ENCODE measurements around the gene CDK13.
"Not testable (repeated sequence)": the region's sequence is repeated elsewhere in the genome, so short reads cannot be mapped to it uniquely, and the experiment has no call there.

The CDK13 gene

DNA sequence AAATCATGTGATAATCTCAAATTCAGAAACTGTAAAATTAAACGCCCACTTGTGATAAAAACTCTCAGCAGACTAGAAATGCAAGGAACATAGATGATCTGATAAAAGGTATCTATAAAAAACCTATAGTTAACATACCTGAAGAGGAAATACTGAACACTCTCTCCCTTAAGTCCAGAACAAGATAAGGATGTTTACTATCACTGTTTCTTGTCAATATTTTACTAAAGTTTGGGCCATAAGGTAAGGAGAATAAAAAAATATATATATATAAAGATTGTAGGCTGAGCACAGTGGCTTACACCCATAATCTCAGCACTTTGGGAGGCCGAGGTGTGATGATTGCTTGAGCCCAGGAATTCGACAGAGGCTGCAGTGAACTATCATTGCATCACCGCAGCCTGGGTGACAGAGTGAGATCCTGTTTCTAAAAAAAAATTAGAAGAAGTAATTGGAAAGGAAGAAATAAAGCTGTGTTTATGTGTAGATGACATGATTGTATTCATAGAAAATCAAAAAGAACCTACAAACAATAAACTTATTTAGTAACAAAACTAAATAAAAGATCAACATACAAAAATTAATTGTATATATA lies 155.9 kb downstream of the CDK13 start:
- no peak for DNase-seq

DNA sequence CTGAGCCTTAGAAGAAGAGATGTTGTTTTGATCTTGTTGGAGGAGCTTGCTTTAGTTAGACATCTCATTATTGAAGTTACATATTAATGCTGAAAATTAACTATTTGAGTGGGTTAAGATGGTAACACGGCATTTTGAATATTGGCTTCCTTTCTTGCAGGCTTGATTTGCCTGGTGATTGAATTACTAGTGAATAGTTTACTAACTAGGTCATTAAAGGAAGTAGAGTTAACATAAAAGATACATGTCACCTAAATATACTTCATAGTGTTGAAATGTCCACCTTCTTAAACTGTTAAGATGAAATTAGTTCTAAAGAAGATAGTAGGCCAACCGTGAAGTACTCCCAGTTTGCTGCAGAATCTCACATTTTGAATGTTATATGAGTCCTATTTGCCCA lies 165.9 kb downstream of the CDK13 start:
- DNase-seq = no peak

DNA sequence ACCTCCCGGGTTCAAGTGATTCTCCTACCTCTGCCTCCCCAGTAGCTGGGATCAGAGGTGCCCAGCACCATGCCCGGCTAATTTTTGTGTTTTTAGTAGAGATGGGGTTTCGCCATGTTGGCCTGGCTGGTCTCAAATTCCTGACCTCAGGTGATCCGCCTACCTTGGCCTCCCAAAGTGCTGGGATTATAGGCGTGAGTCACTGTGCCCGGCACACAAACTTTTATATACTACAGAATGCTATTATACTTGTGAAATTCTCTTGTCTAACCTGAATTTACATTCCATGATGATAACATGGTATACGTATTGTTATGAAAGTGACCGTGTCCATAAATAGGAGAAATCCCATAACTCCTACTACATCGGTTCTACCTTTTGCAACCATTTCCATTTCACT lies 167.1 kb downstream of the CDK13 start:
- not testable (repeated sequence) for DNase-seq

DNA sequence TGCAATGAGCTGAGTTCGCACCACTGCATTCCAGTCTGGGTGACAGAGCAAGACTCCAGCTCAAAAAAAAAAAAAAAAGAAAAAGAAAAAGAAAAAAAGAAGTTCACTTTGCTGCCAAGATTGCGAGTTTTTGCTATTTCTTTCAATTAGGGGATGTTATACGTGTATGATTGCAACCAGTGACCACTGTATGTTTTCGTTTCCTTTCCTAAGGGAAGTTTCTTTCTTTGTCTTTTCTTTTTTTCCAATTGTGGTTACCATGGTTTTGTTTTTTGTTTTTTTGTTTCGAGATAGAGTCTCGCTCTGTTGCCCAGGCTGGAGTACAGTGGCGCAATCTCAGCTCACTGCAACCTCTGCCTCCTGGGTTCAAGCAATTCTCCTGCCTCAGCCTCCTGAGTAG lies 168.1 kb downstream of the CDK13 start:
- DNase-seq = not testable (repeated sequence)

DNA sequence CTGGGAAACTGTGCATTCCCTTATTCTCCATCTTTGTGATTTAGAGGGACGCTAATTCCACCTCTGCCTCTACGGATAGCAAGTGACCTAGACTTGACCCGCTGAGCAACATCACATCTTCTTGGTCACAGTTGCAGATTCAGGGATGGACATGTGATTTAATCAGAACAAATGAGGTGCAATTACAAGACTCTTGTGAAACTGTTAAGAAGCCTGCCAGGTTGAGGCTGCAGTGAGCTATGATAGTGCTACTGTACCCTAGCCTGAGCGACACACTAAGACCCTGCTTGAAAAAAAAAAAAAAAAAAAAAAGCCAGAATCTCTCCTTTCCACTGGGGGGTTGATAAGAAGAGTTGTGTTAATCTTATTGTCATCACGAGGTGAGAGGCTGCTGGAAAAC lies 170.0 kb downstream of the CDK13 start:
- no peak for DNase-seq

DNA sequence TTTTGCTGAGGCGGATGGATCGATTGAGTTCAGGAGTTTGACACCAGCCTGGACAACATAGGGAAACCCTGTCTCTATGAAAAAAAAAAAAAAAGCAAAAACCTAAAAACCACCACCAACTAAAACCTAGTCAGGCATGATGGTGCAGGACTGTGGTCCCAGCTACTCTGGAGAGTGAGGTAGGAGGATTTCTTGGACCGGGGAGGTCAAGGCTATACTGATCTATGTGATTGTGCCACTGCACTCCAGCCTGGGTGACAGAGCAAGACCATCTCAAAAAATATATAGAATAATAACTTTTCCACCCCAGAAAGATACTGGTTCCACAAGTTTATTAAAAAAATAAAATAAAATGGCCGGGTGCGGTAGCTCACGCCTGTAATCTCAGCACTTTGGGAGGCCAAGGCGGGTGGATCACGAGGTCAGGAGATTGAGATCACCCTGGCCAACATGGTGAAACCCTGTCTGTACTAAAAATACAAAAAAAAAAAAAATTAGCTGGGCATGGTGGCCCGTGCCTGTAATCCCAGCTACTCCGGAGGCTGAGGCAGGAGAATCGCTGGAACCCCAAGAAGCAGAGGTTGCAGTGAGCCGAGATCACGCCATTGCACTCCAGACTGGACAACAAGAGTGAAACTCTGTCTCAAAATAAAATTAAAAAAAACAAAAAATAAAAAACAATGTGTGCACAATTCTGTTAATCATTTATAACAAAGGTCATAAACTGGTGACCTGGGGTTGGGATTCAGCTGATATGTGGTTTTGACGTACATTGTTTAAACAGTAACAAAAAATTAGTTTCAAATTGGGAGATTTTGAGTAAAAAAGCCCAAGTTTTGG lies 172.3 kb downstream of the CDK13 start:
- DNase-seq = not testable (repeated sequence)

DNA sequence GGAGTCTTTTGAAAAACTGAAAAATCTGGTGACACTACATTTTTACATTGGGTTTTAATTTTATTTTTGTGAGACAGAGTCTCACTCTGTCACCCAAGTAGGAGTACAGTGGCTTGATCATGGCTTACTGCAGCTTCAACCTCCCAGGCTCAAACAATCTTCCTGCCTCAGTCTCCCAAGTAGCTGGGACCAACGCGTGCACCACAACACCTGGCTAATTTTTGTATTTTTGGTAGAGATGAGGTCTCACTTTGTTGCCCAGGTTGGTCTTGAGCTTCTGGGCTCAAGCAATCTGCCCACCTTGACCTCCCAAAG lies 172.8 kb downstream of the CDK13 start:
- no peak for DNase-seq

DNA sequence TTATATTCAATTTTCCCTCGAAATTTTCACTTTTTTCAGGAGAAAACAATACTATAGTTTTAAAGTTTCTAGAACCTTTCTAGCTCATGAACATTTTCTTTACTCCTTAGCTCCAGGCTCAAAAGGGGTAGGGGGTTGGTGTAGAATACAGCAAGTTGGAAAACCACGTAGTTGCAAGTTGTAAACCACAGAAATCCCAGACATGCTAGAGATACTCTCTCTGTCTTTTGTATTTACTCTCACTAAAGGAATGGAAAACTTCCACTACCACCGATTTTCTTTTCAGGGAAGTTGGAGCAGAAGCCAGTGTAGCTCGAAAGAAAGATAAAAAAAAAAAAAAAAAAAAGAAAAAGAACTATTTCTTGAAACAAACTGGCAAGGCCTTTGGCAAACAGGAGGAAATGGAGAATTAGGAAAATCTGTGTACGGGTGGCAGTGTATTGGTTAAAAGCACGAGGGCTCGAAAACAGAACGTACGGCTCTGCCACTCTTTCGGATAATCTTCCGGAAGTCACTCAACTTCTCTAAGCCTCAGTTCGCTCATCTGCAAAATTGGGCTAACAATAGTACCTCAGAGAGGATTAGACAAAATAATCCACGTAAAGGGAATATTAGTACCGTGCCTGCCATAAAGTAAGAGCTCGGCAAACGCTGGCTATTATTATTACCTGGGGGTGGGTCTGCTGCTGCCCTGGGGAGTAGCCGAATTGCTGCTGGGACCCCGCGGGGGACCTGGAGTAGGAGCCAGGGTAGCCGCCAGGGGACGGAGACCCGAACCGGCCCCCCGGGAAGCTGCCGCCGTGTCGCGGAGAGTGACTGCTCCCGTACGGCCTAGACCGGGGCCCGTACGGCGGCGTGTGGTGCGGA lies 183.7 kb downstream of the CDK13 start:
- DNase-seq = no peak

DNA sequence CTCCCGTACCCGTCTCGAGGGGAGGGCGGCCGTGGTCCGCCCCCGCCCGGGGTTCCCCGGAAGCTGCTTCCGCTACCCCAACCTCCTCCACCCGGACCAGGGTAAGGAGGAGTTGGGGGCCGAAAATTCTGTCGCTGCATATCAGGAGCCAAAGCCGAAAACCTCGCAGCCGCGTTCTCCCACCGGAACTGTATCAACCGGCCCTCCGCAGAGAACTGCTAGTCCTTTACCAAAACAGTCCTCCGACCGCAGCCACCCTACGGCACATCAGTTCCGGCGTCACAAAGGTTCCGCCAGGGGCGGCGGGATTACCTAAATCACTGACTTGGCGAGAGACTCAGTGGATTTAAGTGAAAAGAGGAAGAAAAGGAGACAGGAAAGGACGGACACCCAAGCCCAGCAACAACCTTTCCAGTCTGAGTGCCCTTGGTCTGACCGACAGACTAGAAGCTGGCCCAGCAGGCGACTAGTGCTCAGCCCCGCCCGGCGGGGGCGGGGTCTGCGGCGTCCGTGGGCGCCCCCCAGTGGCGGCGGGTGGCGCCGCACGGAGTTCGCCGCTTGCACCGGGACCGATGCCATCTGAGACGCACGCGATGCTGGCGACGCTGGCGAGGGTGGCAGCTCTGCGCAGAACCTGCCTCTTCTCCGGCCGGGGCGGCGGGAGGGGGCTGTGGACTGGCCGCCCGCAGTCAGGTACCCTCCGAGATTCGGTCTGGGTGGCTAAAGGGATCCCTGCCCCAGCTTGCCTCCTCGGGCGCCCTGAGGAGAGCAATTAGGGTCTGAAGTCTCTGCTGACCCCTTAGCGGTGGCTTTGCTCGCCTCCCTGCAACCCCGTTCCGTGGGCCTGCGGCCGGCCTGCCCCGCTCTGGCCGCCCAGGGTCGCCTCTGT lies 184.6 kb downstream of the CDK13 start, which contains the start of the genes MPLKIP and SUGCT:
Gene MPLKIP (minus strand): TSS at position 195 of the 889 bp plus-strand sequence. CDS start 55 bp downstream, at position 140.
Gene SUGCT (plus strand): TSS at position 578 of the 889 bp plus-strand sequence.
- peak; percentile 68 for DNase-seq

DNA sequence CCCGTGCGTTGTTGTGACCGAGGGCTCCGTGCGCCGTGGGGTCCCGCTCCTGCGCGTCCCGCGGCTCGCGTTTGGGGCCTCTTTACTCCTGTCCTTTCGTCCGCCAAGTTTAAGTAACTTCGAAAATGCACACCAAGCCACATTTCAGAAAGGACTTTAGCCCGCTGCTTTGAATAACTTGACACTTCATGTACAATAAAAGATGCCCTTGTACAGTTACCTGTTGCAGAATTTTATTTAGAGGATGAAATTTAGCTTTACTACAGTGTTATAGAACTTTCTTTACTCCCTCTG lies 185.2 kb downstream of the CDK13 start:
- DNase-seq = no peak

DNA sequence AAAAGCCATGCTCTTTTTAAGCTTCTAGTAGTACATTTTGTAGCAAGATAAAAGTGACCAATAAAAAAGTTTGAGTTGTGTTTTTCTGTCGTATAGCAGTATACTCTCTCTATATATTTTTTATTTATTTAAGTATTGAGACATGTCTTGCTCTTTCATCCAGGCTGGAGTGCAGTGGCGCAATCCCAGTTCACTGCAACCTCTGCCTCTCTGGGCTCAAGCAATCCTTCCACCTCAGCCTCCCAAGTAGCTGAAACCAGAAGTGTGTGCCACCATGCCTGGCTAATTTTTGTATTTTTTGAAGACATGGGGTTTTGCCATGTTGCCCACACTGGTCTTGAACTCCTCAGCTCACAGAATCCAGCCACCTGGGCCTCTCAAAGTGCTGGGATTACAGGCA lies 187.5 kb downstream of the CDK13 start:
- no peak for DNase-seq

DNA sequence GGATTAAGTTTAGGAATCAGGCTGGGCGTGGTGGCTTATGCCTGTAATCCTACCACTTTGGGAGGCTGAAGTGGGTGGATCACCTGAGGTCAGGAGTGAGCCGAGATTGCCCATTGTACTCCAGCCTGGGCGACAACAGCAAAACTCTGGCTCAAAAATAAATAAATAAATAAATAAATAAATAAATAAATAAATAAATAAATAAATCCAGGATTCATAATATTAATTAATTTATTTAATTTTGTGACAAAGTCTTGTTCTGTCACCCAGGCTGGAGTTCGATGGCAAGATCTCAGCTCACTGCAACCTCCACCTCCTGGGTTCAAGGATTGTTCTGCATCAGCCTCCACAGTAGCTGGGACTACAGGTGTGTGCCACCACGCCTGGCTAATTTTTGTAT lies 188.9 kb downstream of the CDK13 start:
- no peak for DNase-seq

DNA sequence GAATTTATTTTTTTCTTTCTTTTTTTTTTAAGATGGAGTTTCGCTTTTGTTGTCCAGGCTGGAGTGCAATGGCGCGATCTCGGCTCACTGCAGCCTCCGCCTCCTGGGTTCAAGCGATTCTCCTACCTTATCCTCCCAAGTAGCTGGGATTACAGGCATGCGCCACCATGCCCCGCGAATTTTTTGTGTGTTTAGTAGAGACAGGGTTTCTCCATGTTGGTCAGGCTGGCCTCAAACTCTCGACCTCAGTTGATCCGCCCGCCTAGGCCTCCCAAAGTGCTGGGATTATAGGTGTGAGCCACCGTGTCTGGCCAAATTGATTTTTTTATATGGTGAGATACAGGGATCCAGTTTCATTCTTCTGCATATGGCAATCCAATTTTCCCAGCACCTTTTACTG lies 189.8 kb downstream of the CDK13 start:
- DNase-seq = not testable (repeated sequence)

DNA sequence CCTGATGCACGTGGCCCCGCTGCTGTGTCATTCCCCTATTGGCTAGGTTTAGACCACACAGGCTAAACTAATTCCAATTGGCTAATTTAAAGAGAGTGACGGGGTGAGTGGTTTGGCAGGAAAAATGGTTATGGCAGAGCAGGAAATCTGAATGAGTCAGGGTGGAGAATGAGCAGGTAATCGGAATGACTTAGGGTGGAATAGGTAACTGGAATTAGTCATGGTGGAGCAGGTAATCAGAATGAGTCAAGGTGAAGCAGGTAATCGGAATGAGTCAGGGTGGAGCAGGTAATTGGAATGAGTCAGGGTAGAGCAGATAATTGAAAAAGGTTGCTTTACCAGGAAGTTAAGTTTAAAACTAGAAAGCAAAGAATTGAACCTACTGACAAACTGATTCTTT lies 191.9 kb downstream of the CDK13 start:
- not testable (repeated sequence) for DNase-seq

DNA sequence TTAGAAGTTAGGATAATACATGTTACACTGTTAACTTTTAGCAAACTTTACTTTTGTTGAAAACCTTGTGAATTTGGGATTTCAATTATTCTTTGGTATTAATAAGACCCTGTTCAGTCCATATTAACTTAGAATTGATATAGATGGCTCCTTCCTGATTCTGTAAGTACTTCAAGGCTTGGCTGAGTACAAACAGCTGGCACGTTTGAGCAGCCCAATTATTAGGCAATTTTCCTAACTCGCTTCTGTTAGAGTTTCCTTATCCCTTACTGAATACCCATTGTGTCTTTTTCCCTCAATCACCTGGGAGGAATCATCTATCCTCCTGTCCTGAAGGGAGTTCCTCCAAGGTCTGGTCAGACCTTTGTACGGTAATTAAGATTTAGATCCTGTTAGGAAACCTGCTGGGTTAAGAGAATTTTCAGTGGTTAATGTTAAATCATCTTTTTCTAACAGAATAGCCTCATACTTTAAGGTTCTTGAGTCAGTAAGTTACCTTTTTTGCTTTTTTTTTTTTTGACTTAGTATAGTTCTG lies 195.6 kb downstream of the CDK13 start:
- DNase-seq = not testable (repeated sequence)

DNA sequence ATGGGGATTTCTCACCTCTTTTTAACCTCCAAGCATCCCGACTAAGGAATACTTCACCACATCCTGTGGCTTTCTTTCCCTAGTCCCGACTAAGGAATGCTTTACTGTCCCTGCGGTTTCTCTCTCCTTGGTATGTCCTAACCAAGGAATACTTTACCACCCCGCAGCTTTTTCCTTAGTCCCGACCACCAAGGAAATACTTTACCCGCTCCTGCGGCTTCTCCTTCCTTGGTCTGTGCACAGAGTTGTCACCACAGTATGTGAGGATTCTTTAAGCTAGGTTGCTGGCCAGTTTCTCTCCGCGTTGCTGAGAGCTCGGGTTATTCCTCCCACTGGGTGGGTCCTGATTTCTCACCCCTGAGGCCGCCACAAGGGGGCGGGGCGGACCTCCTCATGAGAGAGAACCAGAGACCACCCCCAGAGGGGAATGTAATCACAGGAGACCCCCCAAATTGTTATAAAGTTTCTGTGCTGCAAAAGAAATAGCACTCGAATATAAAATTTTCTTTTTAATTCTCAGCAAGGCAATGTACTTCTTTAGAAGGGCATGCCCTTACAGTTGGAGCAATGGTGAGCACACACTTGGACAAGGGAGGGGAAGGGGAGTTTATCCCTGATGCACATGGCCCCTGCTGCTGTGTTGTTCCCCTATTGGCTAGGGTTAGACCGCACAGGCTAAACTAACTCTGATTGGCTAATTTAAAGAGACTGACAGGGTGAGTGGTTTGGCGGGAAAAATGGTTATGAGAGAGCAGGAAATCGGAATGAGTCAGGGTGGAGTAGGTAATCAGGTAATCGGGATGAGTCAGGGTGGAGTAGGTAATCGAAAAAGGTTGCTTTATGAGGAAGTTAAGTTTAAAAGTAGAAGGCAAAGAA lies 197.6 kb downstream of the CDK13 start:
- no peak for DNase-seq

DNA sequence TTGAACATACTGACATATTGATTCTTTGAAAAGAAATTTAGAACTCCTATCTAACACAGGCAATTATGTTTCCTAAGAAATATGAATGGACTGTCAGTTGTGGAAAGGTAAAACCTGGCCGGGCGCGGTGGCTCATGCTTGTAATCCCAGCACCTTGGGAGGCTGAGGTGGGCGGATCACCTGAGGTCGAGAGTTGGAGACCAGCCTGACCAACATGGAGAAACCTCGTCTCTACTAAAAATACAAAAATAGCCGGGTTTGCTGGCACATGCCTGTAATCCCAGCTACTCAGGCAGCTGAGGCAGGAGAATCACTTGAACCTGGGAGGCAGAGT lies 198.2 kb downstream of the CDK13 start:
- not testable (repeated sequence) for DNase-seq

DNA sequence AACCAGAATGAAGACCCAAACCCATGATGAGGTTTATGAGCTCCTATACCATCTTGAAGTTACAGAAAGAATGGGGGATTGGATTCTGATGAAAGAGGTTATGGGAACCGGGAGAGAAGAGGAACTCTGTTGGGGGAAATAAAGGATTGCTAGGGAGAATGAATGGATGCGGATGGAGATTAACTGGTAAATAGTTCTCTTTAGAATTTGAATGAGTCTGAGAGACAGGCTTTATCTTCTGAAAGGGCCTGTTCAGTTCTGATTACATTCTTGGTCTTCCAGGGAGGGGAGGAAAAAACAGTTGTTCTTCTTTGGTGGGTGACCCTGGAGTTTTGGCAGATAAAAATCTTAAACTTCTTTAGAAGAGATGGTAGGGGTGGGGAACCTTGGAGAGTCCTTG lies 198.6 kb downstream of the CDK13 start:
- DNase-seq = no peak
